Activated CD4-positive, alpha-beta T cell treated with anti-CD3 and anti-CD28 coated beads for 36 hours (primary cell): ENCODE measurements around the gene MAP3K8. TPM values are rescaled to one million over a fixed set of nuclear protein-coding genes. Genes with fewer than 3 reads are reported as not detected.

ENCODE experiments used
- ATAC-seq: fragments of 200-7000 bp; cut with Tn5 transposase; one replicate; pipeline ENCODE4 v1.10.0; 2021; ENCODE audit warnings: mild to moderate bottlenecking, moderate library complexity
- CTCF ChIA-PET: fragments of 350-600 bp; sonication (Branson Sonifier 250); formaldehyde crosslinking; loops from one replicate; lab custom pipeline; 2021; ENCODE audit warnings: antibody characterized with exemption; lab: Charles Lee
- POLR2A ChIA-PET: fragments of 350-600 bp; sonication (Branson Sonifier 250); formaldehyde crosslinking; loops from one replicate; lab custom pipeline; 2021; ENCODE audit warnings: antibody characterized with exemption, inconsistent platforms; lab: Charles Lee
- DNase-seq: peaks from one replicate; pipeline ENCODE4 v3.0.0-alpha.2; 2020
- H3K27ac Mint-ChIP-seq: one replicate; pipeline ENCODE4 v1.8.0; 2021; ENCODE audit warnings: mixed read lengths
- H3K27me3 Mint-ChIP-seq: one replicate; pipeline ENCODE4 v1.8.0; 2021; ENCODE audit warnings: mixed read lengths
- H3K36me3 Mint-ChIP-seq: one replicate; pipeline ENCODE4 v1.8.0; 2021; ENCODE audit warnings: low read depth, mixed read lengths
- H3K4me1 Mint-ChIP-seq: one replicate; pipeline ENCODE4 v1.8.0; 2021; ENCODE audit warnings: mixed read lengths
- H3K4me3 Mint-ChIP-seq: one replicate; pipeline ENCODE4 v1.8.0; 2021; ENCODE audit warnings: mild to moderate bottlenecking, moderate library complexity, mixed read lengths
- H3K9me3 Mint-ChIP-seq: one replicate; pipeline ENCODE4 v1.8.0; 2021; ENCODE audit warnings: low read depth, mixed read lengths
- intact Hi-C, 2 experiments: fragments of 100-400 bp; cut with DNase I in 1 of 2; cut with micrococcal nuclease in 1 of 2; formaldehyde crosslinking; loops; one replicate each; pipeline versions ENCODE4 v1.14.2 to v1.15.1; 2022 to 2024; cut with DNase I, micrococcal nuclease
- total RNA-seq, 2 experiments: library from RNA; stranded (reverse); gene quantifications; one replicate each; pipeline ENCODE4 v1.2.3, GENCODE V29; 2021

Gene MAP3K8
- total RNA-seq, 2 experiments from 2014 or later = 19.9 to 22.9 TPM

GRCh38 chr10:30490289-30491000 lies 56.5 kb downstream of the MAP3K8 start:
- Mint-ChIP-seq H3K9me3 (no peaks in the 10 kb centered on the region), H3K4me1 (peaks cover 28% of the 10 kb centered on the region), H3K27me3 (peaks cover 2% of the 10 kb centered on the region), H3K27ac (no peak overlapping the region), H3K4me3 (no peak overlapping the region), H3K36me3 (no peaks in the 10 kb centered on the region)
- POLR2A ChIA-PET = no interaction called here
- no peak for ATAC-seq
- intact Hi-C loops = loop anchor here in 1 of 2 experiments (5.0 kb wide), 1 partner anchor 58 kb away; the partner anchor contains the start of gene MAP3K8
- CTCF ChIA-PET = interaction anchor here (0.8 to 1.5 kb wide), 3 partner anchors 25 to 1200 kb away, joined by 3 to 7 read pairs (median 3); no protein-coding TSS in a partner anchor
- DNase-seq = no peak

GRCh38 chr10:30491204-30491915 lies 57.4 kb downstream of the MAP3K8 start:
- ChIA-PET CTCF (interaction anchor here (0.8 to 1.7 kb wide), 5 partner anchors 8 to 1199 kb away, joined by 3 to 7 read pairs (median 3); no protein-coding TSS in a partner anchor), POLR2A (no interaction called here)
- H3K4me3 Mint-ChIP-seq = no peak overlapping the region
- ATAC-seq = peak; percentile 62
- H3K27ac Mint-ChIP-seq = peak overlapping the region; percentile 4
- no peaks in the 10 kb centered on the region for H3K36me3 Mint-ChIP-seq
- intact Hi-C loops = loop anchor here in 1 of 2 experiments (5.0 kb wide), 1 partner anchor 59 kb away; the partner anchor contains the start of gene MAP3K8
- H3K27me3 Mint-ChIP-seq = peaks cover 2% of the 10 kb centered on the region
- H3K9me3 Mint-ChIP-seq = no peaks in the 10 kb centered on the region
- H3K4me1 Mint-ChIP-seq = peaks cover 28% of the 10 kb centered on the region
- peak; percentile 17 for DNase-seq

GRCh38 chr10:30491916-30492515 lies 58.0 kb downstream of the MAP3K8 start:
- no peaks in the 10 kb centered on the region for H3K9me3 Mint-ChIP-seq
- ChIA-PET CTCF (interaction anchor here (0.8 to 1.7 kb wide), 5 partner anchors 8 to 78 kb away, joined by 3 to 7 read pairs (median 4); no protein-coding TSS in a partner anchor), POLR2A (no interaction called here)
- no peak for DNase-seq
- no peaks in the 10 kb centered on the region for H3K36me3 Mint-ChIP-seq
- H3K4me3 Mint-ChIP-seq = no peak overlapping the region
- intact Hi-C loops = loop anchor here in 1 of 2 experiments (5.0 kb wide), 1 partner anchor 60 kb away; the partner anchor contains the start of gene MAP3K8
- H3K27ac Mint-ChIP-seq = no peak overlapping the region
- peaks cover 30% of the 10 kb centered on the region for H3K4me1 Mint-ChIP-seq
- peaks cover 2% of the 10 kb centered on the region for H3K27me3 Mint-ChIP-seq
- ATAC-seq = no peak

GRCh38 chr10:30493609-30494530 lies 59.9 kb downstream of the MAP3K8 start:
- no peak overlapping the region for H3K4me3 Mint-ChIP-seq
- DNase-seq (peak; percentile 18), ATAC-seq (peak; percentile 65)
- H3K4me1 Mint-ChIP-seq = peaks cover 39% of the 10 kb centered on the region
- POLR2A ChIA-PET = interaction anchor here (0.6 kb wide), 1 partner anchor 59 kb away, joined by 3 read pairs; no protein-coding TSS in a partner anchor
- CTCF ChIA-PET = interaction anchor here (1.4 kb wide), 1 partner anchor 18 kb away, joined by 4 read pairs; no protein-coding TSS in a partner anchor
- no peaks in the 10 kb centered on the region for H3K36me3 Mint-ChIP-seq
- H3K27ac Mint-ChIP-seq = no peak overlapping the region
- H3K9me3 Mint-ChIP-seq = no peaks in the 10 kb centered on the region
- H3K27me3 Mint-ChIP-seq = peaks cover 2% of the 10 kb centered on the region
- intact Hi-C loops = loop anchor here in 1 of 2 experiments (5.0 kb wide), 1 partner anchor 62 kb away; the partner anchor contains the start of gene MAP3K8

GRCh38 chr10:30494558-30494957 lies 60.6 kb downstream of the MAP3K8 start:
- Mint-ChIP-seq H3K27me3 (peaks cover 2% of the 10 kb centered on the region), H3K9me3 (no peaks in the 10 kb centered on the region), H3K36me3 (no peaks in the 10 kb centered on the region), H3K27ac (no peak overlapping the region), H3K4me3 (no peak overlapping the region), H3K4me1 (peaks cover 39% of the 10 kb centered on the region)
- intact Hi-C loops = loop anchor here in 1 of 2 experiments (5.0 kb wide), 1 partner anchor 62 kb away; the partner anchor contains the start of gene MAP3K8
- POLR2A ChIA-PET = no interaction called here
- CTCF ChIA-PET = no interaction called here
- ATAC-seq (no peak), DNase-seq (no peak)

- Mint-ChIP-seq H3K4me3 (no peak overlapping the region), H3K36me3 (no peaks in the 10 kb centered on the region), H3K27ac (no peak overlapping the region), H3K4me1 (peaks cover 42% of the 10 kb centered on the region), H3K9me3 (no peaks in the 10 kb centered on the region), H3K27me3 (no peaks in the 10 kb centered on the region)
- intact Hi-C loops = no loop called here
- ChIA-PET POLR2A (no interaction called here), CTCF (interaction anchor here (0.5 kb wide), 1 partner anchor 1141 kb away, joined by 4 read pairs; no protein-coding TSS in a partner anchor)
- no peak for DNase-seq
- no peak for ATAC-seq
Observed at GRCh38 chr10:30495687-30496086, 61.7 kb downstream of the MAP3K8 start.

- ChIA-PET POLR2A (no interaction called here), CTCF (no interaction called here)
- intact Hi-C loops = loop anchor here in 1 of 2 experiments (5.0 kb wide), 1 partner anchor 52 kb away; no protein-coding TSS in a partner anchor
- H3K9me3 Mint-ChIP-seq = no peaks in the 10 kb centered on the region
- no peak overlapping the region for H3K4me3 Mint-ChIP-seq
- no peak for DNase-seq
- no peak for ATAC-seq
- peaks cover 5% of the 10 kb centered on the region for H3K27me3 Mint-ChIP-seq
- H3K4me1 Mint-ChIP-seq = peaks cover 36% of the 10 kb centered on the region
- no peaks in the 10 kb centered on the region for H3K36me3 Mint-ChIP-seq
- H3K27ac Mint-ChIP-seq = no peak overlapping the region
Observed at GRCh38 chr10:30499816-30500215, 65.8 kb downstream of the MAP3K8 start.

- Mint-ChIP-seq H3K36me3 (no peaks in the 10 kb centered on the region), H3K27me3 (peaks cover 5% of the 10 kb centered on the region), H3K27ac (no peak overlapping the region), H3K9me3 (no peaks in the 10 kb centered on the region), H3K4me3 (no peak overlapping the region), H3K4me1 (peaks cover 36% of the 10 kb centered on the region)
- ATAC-seq (peak; percentile 73), DNase-seq (peak; percentile 20)
- POLR2A ChIA-PET = interaction anchor here (1.0 kb wide), 1 partner anchor 29 kb away, joined by 5 read pairs; no protein-coding TSS in a partner anchor
- CTCF ChIA-PET = no interaction called here
- intact Hi-C loops = loop anchor here in 1 of 2 experiments (5.0 kb wide), 1 partner anchor 52 kb away; no protein-coding TSS in a partner anchor
Observed at GRCh38 chr10:30500534-30500933, 66.5 kb downstream of the MAP3K8 start.

GRCh38 chr10:30500963-30501504 lies 67.0 kb downstream of the MAP3K8 start:
- Mint-ChIP-seq H3K36me3 (no peaks in the 10 kb centered on the region), H3K4me1 (peaks cover 36% of the 10 kb centered on the region), H3K9me3 (no peaks in the 10 kb centered on the region), H3K4me3 (no peak overlapping the region), H3K27me3 (peaks cover 5% of the 10 kb centered on the region), H3K27ac (no peak overlapping the region)
- ChIA-PET POLR2A (interaction anchor here (1.0 kb wide), 1 partner anchor 28 kb away, joined by 5 read pairs; no protein-coding TSS in a partner anchor), CTCF (interaction anchor here (0.7 kb wide), 1 partner anchor 86 kb away, joined by 3 read pairs; no protein-coding TSS in a partner anchor)
- DNase-seq (no peak), ATAC-seq (no peak)
- intact Hi-C loops = loop anchor here in 1 of 2 experiments (5.0 kb wide), 1 partner anchor 51 kb away; no protein-coding TSS in a partner anchor
